Type B pancreatic cell (in vitro differentiated cells): Measurements from ENCODE around the gene MYH7. TPM values are rescaled to one million over a fixed set of nuclear protein-coding genes. Genes with fewer than 3 reads are reported as not detected.

Source experiments
- DNase-seq: peaks from one replicate; pipeline ENCODE4 v3.0.0; 2021; ENCODE audit warnings: mixed read lengths; ENCODE audit not compliant: unreplicated experiment; ENCODE audit errors: extremely low spot score
- H3K27ac Mint-ChIP-seq: 2 replicates; pipeline ENCODE4 v1.8.0; 2021; ENCODE audit warnings: mild to moderate bottlenecking, mixed read lengths
- H3K27me3 Mint-ChIP-seq: 2 replicates; pipeline ENCODE4 v1.8.0; 2021; ENCODE audit warnings: mixed read lengths
- H3K36me3 Mint-ChIP-seq: 2 replicates; pipeline ENCODE4 v1.8.0; 2021; ENCODE audit warnings: mixed read lengths
- H3K4me1 Mint-ChIP-seq: one replicate; pipeline ENCODE4 v1.8.0; 2021; ENCODE audit warnings: mixed read lengths; ENCODE audit not compliant: unreplicated experiment
- H3K4me3 Mint-ChIP-seq: 2 replicates; pipeline ENCODE4 v1.8.0; 2021; ENCODE audit warnings: mild to moderate bottlenecking, mixed read lengths
- H3K9me3 Mint-ChIP-seq: 2 replicates; pipeline ENCODE4 v1.8.0; 2021; ENCODE audit warnings: mixed read lengths
- CTCF ChIP-seq: fragments of 200-600 bp; sonication (generic); conservative IDR thresholded peaks from 2 replicates; pipeline ENCODE4 v1.5.0; 2021; ENCODE audit warnings: antibody characterized with exemption, mild to moderate bottlenecking
- total RNA-seq: library from RNA; stranded (reverse); gene quantifications from 2 replicates; pipeline ENCODE4 v1.2.1, GENCODE V29; 2021; ENCODE audit warnings: low replicate concordance

The MYH7 gene
- total RNA-seq, 1 donor from 2014 or later: 0.14 TPM

- no peak for DNase-seq
- TF ChIP-seq CTCF: no peak
- H3K4me1 Mint-ChIP-seq: peaks cover 8% of the 10 kb centered on the region
- peaks cover 14% of the 10 kb centered on the region for H3K27me3 Mint-ChIP-seq
- H3K9me3 Mint-ChIP-seq: no peaks in the 10 kb centered on the region
- no peaks in the 10 kb centered on the region for H3K36me3 Mint-ChIP-seq
- H3K27ac Mint-ChIP-seq: no peak overlapping the region
- H3K4me3 Mint-ChIP-seq: no peak overlapping the region
These were observed 65.2 kb downstream of the MYH7 start for GRCh38 chr14:23370221-23370620.

DNA sequence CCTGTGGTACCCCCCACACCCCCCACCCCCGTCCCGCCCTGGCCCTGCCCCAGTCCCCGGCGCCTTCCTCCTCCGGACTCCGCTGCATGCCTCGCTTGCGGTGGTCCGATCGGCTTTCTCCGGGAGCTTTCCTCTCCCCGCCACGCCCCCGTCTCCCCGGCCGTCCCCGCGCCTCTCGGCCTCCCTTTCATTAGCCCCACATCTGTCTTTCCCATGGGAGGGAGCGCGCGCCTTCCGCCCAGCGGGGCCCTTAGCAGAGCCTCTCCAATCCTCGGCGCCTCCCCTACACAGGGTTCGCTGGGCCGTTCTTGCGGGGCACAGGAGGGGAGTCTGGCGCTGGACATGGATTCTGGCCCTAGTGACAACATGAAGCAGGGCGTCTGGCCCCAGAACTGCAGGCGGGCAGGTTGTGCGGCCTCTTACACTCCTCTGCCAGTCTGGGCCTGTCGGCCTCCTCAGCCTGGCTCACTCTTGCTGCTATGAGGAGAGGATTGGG is 69.0 kb downstream of the MYH7 start:
- Mint-ChIP-seq H3K36me3 (peaks cover 4% of the 10 kb centered on the region), H3K27ac (peak overlapping the region; percentile 83), H3K4me3 (peak overlapping the region; percentile 86), H3K27me3 (peaks cover 12% of the 10 kb centered on the region), H3K4me1 (peaks cover 23% of the 10 kb centered on the region), H3K9me3 (no peaks in the 10 kb centered on the region)
- no peak for TF ChIP-seq CTCF
- peak; percentile 88 for DNase-seq

DNA sequence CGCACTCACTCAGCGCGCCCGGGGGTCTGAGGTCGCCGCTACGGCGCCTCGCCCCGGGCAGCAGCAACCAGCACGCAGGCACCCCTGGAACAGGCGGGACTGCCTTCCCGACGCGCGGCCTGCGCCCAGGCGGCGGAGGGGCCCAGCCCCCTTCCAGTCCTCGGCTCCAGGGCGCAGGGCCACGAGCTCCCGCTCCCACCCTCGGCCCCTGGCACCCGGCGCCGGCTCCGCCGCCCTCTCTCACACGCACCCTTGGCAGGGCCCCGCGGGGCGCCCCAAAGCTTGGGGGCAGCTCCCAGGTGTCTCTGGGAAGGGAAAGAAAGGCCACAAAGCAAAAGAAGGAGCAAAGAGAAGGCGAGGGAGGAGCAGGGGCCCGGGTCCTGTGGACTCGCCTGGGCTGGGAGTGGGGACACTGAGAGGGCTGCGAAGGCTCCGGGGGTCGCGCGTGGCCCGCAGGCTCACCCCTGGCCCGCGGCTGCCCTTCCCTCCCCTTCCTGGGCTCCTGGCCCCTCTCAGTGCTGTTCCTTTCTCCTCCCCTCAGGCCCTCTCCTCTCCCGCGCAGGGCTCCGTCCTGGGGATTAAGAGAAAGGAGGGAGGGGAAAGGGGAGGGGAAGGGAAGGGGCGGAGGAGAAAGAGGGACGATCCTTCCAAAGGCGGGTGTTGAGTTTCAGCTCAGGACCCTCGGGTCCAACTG is 69.6 kb downstream of the MYH7 start:
- H3K27me3 Mint-ChIP-seq: peaks cover 11% of the 10 kb centered on the region
- H3K36me3 Mint-ChIP-seq: peaks cover 8% of the 10 kb centered on the region
- no peaks in the 10 kb centered on the region for H3K9me3 Mint-ChIP-seq
- peaks cover 28% of the 10 kb centered on the region for H3K4me1 Mint-ChIP-seq
- TF ChIP-seq CTCF: no peak
- peak overlapping the region; percentile 86 for H3K4me3 Mint-ChIP-seq
- peak overlapping the region; percentile 83 for H3K27ac Mint-ChIP-seq
- no peak for DNase-seq

GRCh38 chr14:23365036-23365731 is 70.3 kb downstream of the MYH7 start, which contains the start of gene EFS:
TSS of gene EFS (minus strand) at chr14:23365172. CDS start at chr14:23365025, 147 bp downstream.
- peaks cover 10% of the 10 kb centered on the region for H3K36me3 Mint-ChIP-seq
- H3K9me3 Mint-ChIP-seq: no peaks in the 10 kb centered on the region
- H3K4me1 Mint-ChIP-seq: peaks cover 29% of the 10 kb centered on the region
- DNase-seq: no peak
- H3K27me3 Mint-ChIP-seq: peaks cover 11% of the 10 kb centered on the region
- no peak for TF ChIP-seq CTCF
- H3K4me3 Mint-ChIP-seq: peak within 1 kb of the TSS; percentile 96
- H3K27ac Mint-ChIP-seq: peak within 1 kb of the TSS; percentile 96

- Mint-ChIP-seq H3K27ac (peak overlapping the region; percentile 96), H3K4me3 (peak overlapping the region; percentile 96), H3K4me1 (peaks cover 29% of the 10 kb centered on the region), H3K9me3 (no peaks in the 10 kb centered on the region), H3K36me3 (peaks cover 10% of the 10 kb centered on the region), H3K27me3 (peaks cover 11% of the 10 kb centered on the region)
- no peak for TF ChIP-seq CTCF
- no peak for DNase-seq
These were observed 71.1 kb downstream of the MYH7 start for GRCh38 chr14:23364164-23365035.
